HCT116 (cell line): ENCODE data around the gene ANKRD61. TPM values are rescaled to one million over a fixed set of nuclear protein-coding genes. Genes with fewer than 3 reads are reported as not detected.
"Not testable (repeated sequence)": the region's sequence is repeated elsewhere in the genome, so short reads cannot be mapped to it uniquely, and the experiment has no call there.

Experiments used
- ATAC-seq: fragments of 200-7000 bp; cut with Tn5 transposase; 2 replicates; pipeline ENCODE4 v1.9.1; 2020; ENCODE audit warnings: mild to moderate bottlenecking, moderate library complexity
- BruUV-seq: library from RNA; stranded (reverse); fragments of 400-500 nt; replicated peaks from 2 replicates; lab custom pipeline; 2021; lab: Mats Ljungman, UMichigan
- CTCF ChIA-PET: fragments of 300-600 bp; sonication (Branson Sonifier 250); formaldehyde crosslinking; loops from one replicate; lab custom pipeline; 2021; ENCODE audit warnings: antibody characterized with exemption; lab: Charles Lee
- POLR2A ChIA-PET: fragments of 300-600, 350-600 bp; sonication (Branson Sonifier 250); formaldehyde crosslinking; loops from one replicate; lab custom pipeline; 2021; ENCODE audit warnings: antibody characterized with exemption; lab: Charles Lee
- RAD21 ChIA-PET, 2 experiments: fragments of 300-600 bp; sonication (Branson Sonifier 250); formaldehyde crosslinking; loops; one replicate each; lab custom pipeline; 2023; ENCODE audit warnings: low total read pairs in 2 of 2; ENCODE audit not compliant: uncharacterized antibody in 2 of 2, unreplicated experiment in 2 of 2, low non-redundant PET in 1 of 2; lab: Charles Lee
- DNase-seq: peaks from one replicate; pipeline ENCODE4 v3.0.0-alpha.2; 2010; ENCODE audit warnings: low read depth, low spot score
- H2AFZ ChIP-seq: fragments of 200-600 bp; shearing (Covaris generic), sonication (generic); 2 replicates; pipeline ENCODE4 v1.6.1; 2017; ENCODE audit warnings: low read depth, mixed run types, mixed read lengths, antibody characterized with exemption, low read length; ENCODE audit not compliant: poor library complexity, severe bottlenecking
- H3K27ac ChIP-seq: 2 replicates; pipeline ENCODE4 v1.5.1; 2012; ENCODE audit warnings: low read depth, low read length
- H3K27me3 ChIP-seq: fragments of 200-600 bp; sonication (generic); 2 replicates; pipeline ENCODE4 v1.6.1; 2016; ENCODE audit warnings: mixed run types, low read length, mixed read lengths; ENCODE audit not compliant: insufficient read depth
- H3K36me3 ChIP-seq, 2 experiments: fragments of 200-500 bp in 1 of 2; fragments of 200-600 bp in 1 of 2; sonication (Bioruptor generic) in 1 of 2; sonication (generic) in 1 of 2; 2 replicates each; pipeline versions ENCODE4 v1.5.1 to v1.6.1; 2014 to 2016; ENCODE audit warnings: low read length in 2 of 2, inconsistent platforms in 1 of 2, mixed read lengths in 1 of 2, mixed run types in 1 of 2; ENCODE audit not compliant: insufficient read depth in 2 of 2, control insufficient read depth in 1 of 2
- H3K4me1 ChIP-seq, 2 experiments: fragments of 200-600 bp in 1 of 2; sonication (generic) in 1 of 2; 2 replicates each; pipeline versions ENCODE4 v1.5.1 to v1.6.1; 2012 to 2017; ENCODE audit warnings: low read length in 2 of 2, inconsistent platforms in 1 of 2, mild to moderate bottlenecking in 1 of 2, mixed read lengths in 1 of 2, mixed run types in 1 of 2, moderate library complexity in 1 of 2; ENCODE audit not compliant: insufficient read depth in 2 of 2, control insufficient read depth in 1 of 2
- H3K4me2 ChIP-seq: fragments of 200-600 bp; sonication (generic); 2 replicates; pipeline ENCODE4 v1.6.1; 2017; ENCODE audit warnings: mixed run types, low read length, mixed read lengths
- H3K4me3 ChIP-seq, 2 experiments: fragments of 200-600 bp in 1 of 2; sonication (generic) in 1 of 2; replicated peaks in 1 of 2; 2 replicates each; pipeline ENCODE4 v1.5.1; 2011 to 2016; ENCODE audit warnings: low read length in 2 of 2, control low read depth in 1 of 2, low read depth in 1 of 2, mild to moderate bottlenecking in 1 of 2, mixed read lengths in 1 of 2, mixed run types in 1 of 2
- H3K79me2 ChIP-seq: fragments of 200-600 bp; sonication (generic); 2 replicates; pipeline ENCODE4 v1.6.1; 2017; ENCODE audit warnings: mild to moderate bottlenecking, mixed run types, low read length, moderate library complexity, mixed read lengths; ENCODE audit not compliant: insufficient read depth
- H3K9ac ChIP-seq: fragments of 200-600 bp; sonication (generic); 2 replicates; pipeline ENCODE4 v1.6.1; 2016; ENCODE audit warnings: low read length, mixed read lengths
- H3K9me2 ChIP-seq: fragments of 200-600 bp; sonication (generic), shearing (Covaris generic); 2 replicates; pipeline ENCODE4 v1.6.1; 2017; ENCODE audit warnings: mixed run types, mild to moderate bottlenecking, moderate library complexity; ENCODE audit not compliant: insufficient read depth
- H3K9me3 ChIP-seq, 2 experiments: fragments of 200-500 bp in 1 of 2; fragments of 200-600 bp in 1 of 2; sonication (Bioruptor generic) in 1 of 2; sonication (generic) in 1 of 2; 2 replicates each; pipeline ENCODE4 v1.6.1; 2014 to 2017; ENCODE audit warnings: low read length in 2 of 2, mixed read lengths in 2 of 2, inconsistent platforms in 1 of 2, low read depth in 1 of 2, mild to moderate bottlenecking in 1 of 2, mixed run types in 1 of 2, moderate library complexity in 1 of 2; ENCODE audit not compliant: control insufficient read depth in 1 of 2, insufficient read depth in 1 of 2
- H4K20me1 ChIP-seq: fragments of 200-600 bp; sonication (generic), shearing (Covaris generic); 2 replicates; pipeline ENCODE4 v1.6.1; 2017; ENCODE audit warnings: mixed run types, mild to moderate bottlenecking, moderate library complexity; ENCODE audit not compliant: insufficient read depth
- ATF3 ChIP-seq: IDR thresholded peaks from 2 replicates; pipeline ENCODE4 v1.6.1; 2012
- CTCF ChIP-seq, 3 experiments: fragments of 200-600 bp in 1 of 3; sonication (generic) in 1 of 3; IDR thresholded peaks in 2 of 3; conservative IDR thresholded peaks in 1 of 3; 2 replicates each; pipeline ENCODE4 v1.5.1; 2012 to 2017; ENCODE audit warnings: low read depth in 2 of 3, low read length in 2 of 3, antibody characterized with exemption in 1 of 3, borderline replicate concordance in 1 of 3, control low read depth in 1 of 3, mild to moderate bottlenecking in 1 of 3, mixed read lengths in 1 of 3, mixed run types in 1 of 3, moderate library complexity in 1 of 3; ENCODE audit not compliant: insufficient read depth in 1 of 3
- FOSL1 ChIP-seq: IDR thresholded peaks from 2 replicates; pipeline ENCODE4 v1.6.1; 2012; ENCODE audit warnings: low read depth
- SP1 ChIP-seq: IDR thresholded peaks from 2 replicates; pipeline ENCODE4 v1.6.1; 2012; ENCODE audit warnings: low read depth
- ZFX ChIP-seq: fragments of 450-650 bp; IDR thresholded peaks from 2 replicates; pipeline ENCODE4 v1.6.1; 2017
- intact Hi-C: fragments of 100-400 bp; cut with micrococcal nuclease; formaldehyde crosslinking; loops from 2 replicates; pipeline ENCODE4 v1.10.0; 2022
- total RNA-seq: library from RNA; stranded (reverse); gene quantifications from one replicate; pipeline ENCODE4 v1.2.1, GENCODE V29; 2021; ENCODE audit not compliant: unreplicated experiment

The ANKRD61 gene
- total RNA-seq, 1 experiment from 2014 or later: 0.17 TPM

GRCh38 chr7:6007386-6007785 lies 23.8 kb upstream of the ANKRD61 start:
- H3K4me3 ChIP-seq: peak overlapping the region; percentile 81 to 86
- H3K4me2 ChIP-seq: peak overlapping the region; percentile 91
- RAD21 ChIA-PET: no interaction called here

GRCh38 chr7:6007835-6008590 lies 23.2 kb upstream of the ANKRD61 start:
- H4K20me1 ChIP-seq, ATAC-seq, RAD21 ChIA-PET, H3K27me3 ChIP-seq, intact Hi-C loops, DNase-seq, H3K9me2 ChIP-seq, BruUV-seq, H3K9me3 ChIP-seq, H2AFZ ChIP-seq, H3K36me3 ChIP-seq: not testable (repeated sequence)
- peak overlapping the region; percentile 81 to 86 for H3K4me3 ChIP-seq
- peak overlapping the region; percentile 98 for H3K9ac ChIP-seq
- POLR2A ChIA-PET: interaction anchor here (0.9 to 1.3 kb wide), 2 partner anchors 11 to 359 kb away, joined by 3 read pairs; no protein-coding TSS in a partner anchor
- CTCF ChIA-PET: interaction anchor here (2.8 kb wide), 1 partner anchor 10 kb away, joined by 8 read pairs; no protein-coding TSS in a partner anchor
- H3K4me2 ChIP-seq: peak overlapping the region; percentile 91
- H3K4me1 ChIP-seq: peaks cover 4 to 23% of the 10 kb centered on the region in 2 experiments; a peak in 3 of 4 replicates
- H3K27ac ChIP-seq: peak overlapping the region; percentile 92
- peaks cover 49% of the 10 kb centered on the region for H3K79me2 ChIP-seq

More at GRCh38 chr7:6007386-6007785, 23.8 kb upstream of the ANKRD61 start:
- peaks cover 45% of the 10 kb centered on the region for H3K79me2 ChIP-seq
- ATAC-seq: no peak
- peaks cover 7 to 8% of the 10 kb centered on the region in 2 experiments; a peak in 2 of 4 replicates for H3K36me3 ChIP-seq
- H3K9ac ChIP-seq: peak overlapping the region; percentile 98
- intact Hi-C loops: no loop called here
- DNase-seq: no peak
- H3K4me1 ChIP-seq: peaks cover 4 to 23% of the 10 kb centered on the region in 2 experiments; a peak in 3 of 4 replicates
- ChIA-PET CTCF (interaction anchor here (2.8 kb wide), 1 partner anchor 10 kb away, joined by 8 read pairs; no protein-coding TSS in a partner anchor), POLR2A (no interaction called here)
- no peak for TF ChIP-seq CTCF (IDR thresholded peaks at IDR 0.05 in 2 of 3, conservative IDR thresholded peaks at IDR 0.05 in 1 of 3; ENCODE audit: borderline replicate concordance in 1 of 3, insufficient read depth in 1 of 3, low read depth in 2 of 3, low read length in 2 of 3)
- TF ChIP-seq ATF3: no peak
- no peak for TF ChIP-seq ZFX
- no peak for TF ChIP-seq FOSL1
- no peak for TF ChIP-seq SP1
- peak overlapping the region; percentile 92; the same call in 1 of the 2 replicates for H3K27ac ChIP-seq
- BruUV-seq: no TSS peak
- H2AFZ ChIP-seq: no peak overlapping the region
- no peaks in the 10 kb centered on the region for H4K20me1 ChIP-seq
- H3K9me2 ChIP-seq: no peaks in the 10 kb centered on the region
- no peaks in the 10 kb centered on the region for H3K27me3 ChIP-seq
- no peaks in the 10 kb centered on the region for H3K9me3 ChIP-seq
